Measurements from ENCODE around the gene PACSIN3. TPM values are rescaled to one million over a fixed set of nuclear protein-coding genes. Genes with fewer than 3 reads are reported as not detected.

PACSIN3 gene
- total and polyA plus RNA-seq, 2 of the 8 experiments (the other 6 are each of a cell fraction or from before 2014, with no cell fraction given), result 23.8 to 47.2 TPM

GRCh38 chr11:47186076-47186699 is at the start of gene PACSIN3 (continued):
- TF ChIP-seq CHD1 (IDR thresholded peaks at IDR 0.05; ENCODE audit: low read depth, low read length) (no peak), EP300 (IDR thresholded peaks at IDR 0.05; ENCODE audit: borderline replicate concordance in 1 of 2, low read depth in 2 of 2, low read length in 2 of 2) (no peak), KDM5A (IDR thresholded peaks at IDR 0.05; ENCODE audit: low read length) (no peak), MAFK (IDR thresholded peaks at IDR 0.05; ENCODE audit: low read depth, low read length) (no peak), CTCF (IDR thresholded peaks at IDR 0.05; ENCODE audit: control extremely low read depth in 1 of 3, insufficient read depth in 1 of 3, low read depth in 1 of 3, low read length in 3 of 3) (no peak), KDM4A (IDR thresholded peaks at IDR 0.05; ENCODE audit: low read depth, low read length, severe bottlenecking) (peak; percentile 6), NRF1 (IDR thresholded peaks at IDR 0.05; ENCODE audit: low read depth, low read length) (no peak), TEAD4 (IDR thresholded peaks at IDR 0.05; ENCODE audit: low read depth, low read length) (no peak), POLR2AphosphoS5 (IDR thresholded peaks at IDR 0.05; ENCODE audit: low read depth, low read length) (peak; percentile 41; the same call in 1 of the 2 replicates), GTF2F1 (IDR thresholded peaks at IDR 0.05; ENCODE audit: borderline replicate concordance, low read depth, low read length) (no peak), BCL11A (IDR thresholded peaks at IDR 0.05; ENCODE audit: low read depth in 2 of 2, low read length in 2 of 2) (no peak), CEBPB (IDR thresholded peaks at IDR 0.05; ENCODE audit: low read depth, low read length) (no peak), GABPA (IDR thresholded peaks at IDR 0.05; ENCODE audit: borderline replicate concordance, insufficient read depth, low read length) (no peak), CHD2 (IDR thresholded peaks at IDR 0.05; ENCODE audit: low read length) (no peak), ZNF274 (IDR thresholded peaks at IDR 0.05; ENCODE audit: borderline replicate concordance, extremely low read depth, low read length) (no peak), CTBP2 (IDR thresholded peaks at IDR 0.05; ENCODE audit: borderline replicate concordance, insufficient read depth, insufficient read length, low read length) (no peak), SRF (IDR thresholded peaks at IDR 0.05; ENCODE audit: low read depth, low read length) (no peak), PHF8 (conservative IDR thresholded peaks at IDR 0.05; ENCODE audit: low read depth, low read length) (peak; percentile 41), RBBP5 (IDR thresholded peaks at IDR 0.05; ENCODE audit: borderline replicate concordance, low read depth, low read length) (peak; percentile 46; the same call in 1 of the 2 replicates)
- TF ChIP-seq, protein P1, sequence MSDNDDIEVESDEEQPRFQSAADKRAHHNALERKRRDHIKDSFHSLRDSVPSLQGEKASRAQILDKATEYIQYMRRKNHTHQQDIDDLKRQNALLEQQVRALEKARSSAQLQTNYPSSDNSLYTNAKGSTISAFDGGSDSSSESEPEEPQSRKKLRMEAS (IDR thresholded peaks at IDR 0.05), result no peak; the same call in 1 of the 2 replicates
- TF ChIP-seq, protein P2, sequence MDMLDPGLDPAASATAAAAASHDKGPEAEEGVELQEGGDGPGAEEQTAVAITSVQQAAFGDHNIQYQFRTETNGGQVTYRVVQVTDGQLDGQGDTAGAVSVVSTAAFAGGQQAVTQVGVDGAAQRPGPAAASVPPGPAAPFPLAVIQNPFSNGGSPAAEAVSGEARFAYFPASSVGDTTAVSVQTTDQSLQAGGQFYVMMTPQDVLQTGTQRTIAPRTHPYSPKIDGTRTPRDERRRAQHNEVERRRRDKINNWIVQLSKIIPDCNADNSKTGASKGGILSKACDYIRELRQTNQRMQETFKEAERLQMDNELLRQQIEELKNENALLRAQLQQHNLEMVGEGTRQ (IDR thresholded peaks at IDR 0.05; ENCODE audit: low read length), result no peak
